SK-N-SH treated with all-trans-retinoic acid at 6 μM for 48 hours (cell line): ENCODE results near the gene DPEP2.
"Not testable (repeated sequence)": the region's sequence is repeated elsewhere in the genome, so short reads cannot be mapped to it uniquely, and the experiment has no call there.

Experiments
- ATAC-seq: fragments of 200-7000 bp; cut with Tn5 transposase; 3 replicates; pipeline ENCODE4 v1.9.1; 2020; ENCODE audit warnings: mild to moderate bottlenecking, moderate library complexity
- ARNTL ChIP-seq: fragments of 450-650 bp; formaldehyde crosslinking; IDR thresholded peaks from 2 replicates; pipeline ENCODE4 v1.5.0; 2020; ENCODE audit warnings: low read depth, mild to moderate bottlenecking, moderate library complexity, borderline replicate concordance
- BACH2 ChIP-seq: fragments of 250-450 bp; sonication (Bioruptor Pico); IDR thresholded peaks from 2 replicates; pipeline ENCODE4 v1.9.0; 2021; ENCODE audit warnings: mild to moderate bottlenecking, borderline replicate concordance
- ESRRG ChIP-seq: fragments of 250-450 bp; sonication (Bioruptor Pico); IDR thresholded peaks from 2 replicates; pipeline ENCODE4 v1.6.1; 2021; ENCODE audit warnings: mild to moderate bottlenecking
- ISL1 ChIP-seq: fragments of 250-450 bp; sonication (Bioruptor Pico); IDR thresholded peaks from 2 replicates; pipeline ENCODE4 v2.1.2; 2022; ENCODE audit warnings: mild to moderate bottlenecking, moderate library complexity
- PATZ1 ChIP-seq: fragments of 250-450 bp; sonication (Bioruptor Pico); IDR thresholded peaks from 2 replicates; pipeline ENCODE4 v1.8.0; 2020; ENCODE audit warnings: mild to moderate bottlenecking, moderate library complexity, borderline replicate concordance
- PPARA ChIP-seq: fragments of 250-450 bp; sonication (Bioruptor Pico); IDR thresholded peaks from 2 replicates; pipeline ENCODE4 v1.5.0; 2020; ENCODE audit warnings: mild to moderate bottlenecking, borderline replicate concordance
- RARB ChIP-seq: fragments of 250-450 bp; sonication (Bioruptor Pico); IDR thresholded peaks from 2 replicates; pipeline ENCODE4 v1.8.0; 2021; ENCODE audit warnings: mild to moderate bottlenecking, moderate library complexity
- SNAI2 ChIP-seq: fragments of 250-450 bp; sonication (Bioruptor Pico); IDR thresholded peaks from 2 replicates; pipeline ENCODE4 v1.5.0; 2020; ENCODE audit warnings: mild to moderate bottlenecking, moderate library complexity
- TCF4 ChIP-seq: fragments of 250-450 bp; sonication (Bioruptor Pico); IDR thresholded peaks from 2 replicates; pipeline ENCODE4 v1.8.0; 2021; ENCODE audit warnings: mild to moderate bottlenecking, moderate library complexity, borderline replicate concordance
- ZC3H10 ChIP-seq: fragments of 250-450 bp; sonication (Bioruptor Pico); IDR thresholded peaks from 2 replicates; pipeline ENCODE4 v1.5.1; 2021; ENCODE audit warnings: mild to moderate bottlenecking, moderate library complexity
- ZFP3 ChIP-seq: fragments of 250-450 bp; sonication (Bioruptor Pico); IDR thresholded peaks from 2 replicates; pipeline ENCODE4 v1.5.0; 2020; ENCODE audit warnings: mild to moderate bottlenecking, moderate library complexity
- ZNF70 ChIP-seq: fragments of 450-650 bp; formaldehyde crosslinking; IDR thresholded peaks from 2 replicates; pipeline ENCODE4 v1.5.0; 2020; ENCODE audit warnings: mild to moderate bottlenecking, moderate library complexity
- TF ChIP-seq, protein P1 (sequence below): fragments of 250-450 bp; sonication (Bioruptor Pico); IDR thresholded peaks from 2 replicates; pipeline ENCODE4 v1.5.1; 2021; ENCODE audit warnings: mild to moderate bottlenecking, moderate library complexity

Gene DPEP2

GRCh38 chr16:67942200-67942509, 57.1 kb downstream of the DPEP2 start:
- ATAC-seq: peak; percentile 73
- no peak for TF ChIP-seq ZFP3
- no peak for TF ChIP-seq PATZ1 (CRISPR knock-in tag)
- no peak for TF ChIP-seq ARNTL (CRISPR knock-in tag)
- TF ChIP-seq RARB: no peak
- no peak for TF ChIP-seq ISL1 (CRISPR knock-in tag)
- TF ChIP-seq ZC3H10 (CRISPR knock-in tag): no peak
- TF ChIP-seq BACH2: no peak
- TF ChIP-seq PPARA (CRISPR knock-in tag): no peak
- TF ChIP-seq, all 23 proteins: peak for 0

- TF ChIP-seq ZNF70 (no peak), BACH2 (no peak), ESRRG (CRISPR knock-in tag) (no peak)
- TF ChIP-seq, protein P1, sequence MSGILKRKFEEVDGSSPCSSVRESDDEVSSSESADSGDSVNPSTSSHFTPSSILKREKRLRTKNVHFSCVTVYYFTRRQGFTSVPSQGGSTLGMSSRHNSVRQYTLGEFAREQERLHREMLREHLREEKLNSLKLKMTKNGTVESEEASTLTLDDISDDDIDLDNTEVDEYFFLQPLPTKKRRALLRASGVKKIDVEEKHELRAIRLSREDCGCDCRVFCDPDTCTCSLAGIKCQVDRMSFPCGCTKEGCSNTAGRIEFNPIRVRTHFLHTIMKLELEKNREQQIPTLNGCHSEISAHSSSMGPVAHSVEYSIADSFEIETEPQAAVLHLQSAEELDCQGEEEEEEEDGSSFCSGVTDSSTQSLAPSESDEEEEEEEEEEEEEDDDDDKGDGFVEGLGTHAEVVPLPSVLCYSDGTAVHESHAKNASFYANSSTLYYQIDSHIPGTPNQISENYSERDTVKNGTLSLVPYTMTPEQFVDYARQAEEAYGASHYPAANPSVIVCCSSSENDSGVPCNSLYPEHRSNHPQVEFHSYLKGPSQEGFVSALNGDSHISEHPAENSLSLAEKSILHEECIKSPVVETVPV (CRISPR knock-in tag): no peak
- ATAC-seq: peak; percentile 2
Observed at GRCh38 chr16:67941469-67942199, 57.6 kb downstream of the DPEP2 start.

GRCh38 chr16:67940446-67941089, 58.7 kb downstream of the DPEP2 start:
- no peak for ATAC-seq
- TF ChIP-seq PATZ1 (CRISPR knock-in tag) (no peak), ZNF70 (no peak)

- ATAC-seq: no peak
- no peak for TF ChIP-seq TCF4
- no peak for TF ChIP-seq PATZ1 (CRISPR knock-in tag)
- TF ChIP-seq SNAI2: no peak
- TF ChIP-seq ESRRG (CRISPR knock-in tag): no peak
- no peak for TF ChIP-seq ZC3H10 (CRISPR knock-in tag)
- TF ChIP-seq ARNTL (CRISPR knock-in tag): no peak
Observed at GRCh38 chr16:67939507-67940445, 59.5 kb downstream of the DPEP2 start.

DNA sequence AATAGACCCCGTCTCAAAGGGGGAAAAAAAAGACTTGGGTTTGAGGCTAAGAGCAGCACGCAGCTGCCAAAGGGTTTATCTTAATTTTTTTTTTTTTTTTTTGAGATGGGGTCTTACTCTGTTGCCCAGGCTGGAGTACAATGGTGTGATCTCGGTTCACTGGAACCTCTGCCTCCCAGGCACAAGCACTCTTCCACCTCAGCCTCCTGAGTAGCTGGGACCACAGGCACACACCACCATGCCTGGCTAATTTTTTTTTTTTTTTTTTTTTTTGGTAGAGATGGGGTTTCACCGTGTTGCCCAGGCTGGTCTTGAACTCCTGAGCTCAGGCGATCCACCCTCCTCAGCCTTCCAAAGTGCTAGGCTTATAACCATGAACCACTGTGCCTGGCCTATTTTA, 61.6 kb downstream of the DPEP2 start:
- not testable (repeated sequence) for ATAC-seq
